Measurements from ENCODE around the gene PPP2R2C.

Gene PPP2R2C

GRCh38 chr4:6377626-6378492, 94.6 kb downstream of the PPP2R2C start:
- no peak for DNase-seq

GRCh38 chr4:6375620-6376295, 96.7 kb downstream of the PPP2R2C start:
- no peak for DNase-seq

GRCh38 chr4:6374575-6374974, 97.8 kb downstream of the PPP2R2C start:
- DNase-seq, result no peak

GRCh38 chr4:6373541-6374410, 98.6 kb downstream of the PPP2R2C start:
- DNase-seq, result no peak

- DNase-seq, result peak; percentile 7 to 47
These were observed 99.5 kb downstream of the PPP2R2C start for GRCh38 chr4:6372649-6373525.

- no peak for DNase-seq
These were observed 100.6 kb downstream of the PPP2R2C start for GRCh38 chr4:6371812-6372211.

DNA sequence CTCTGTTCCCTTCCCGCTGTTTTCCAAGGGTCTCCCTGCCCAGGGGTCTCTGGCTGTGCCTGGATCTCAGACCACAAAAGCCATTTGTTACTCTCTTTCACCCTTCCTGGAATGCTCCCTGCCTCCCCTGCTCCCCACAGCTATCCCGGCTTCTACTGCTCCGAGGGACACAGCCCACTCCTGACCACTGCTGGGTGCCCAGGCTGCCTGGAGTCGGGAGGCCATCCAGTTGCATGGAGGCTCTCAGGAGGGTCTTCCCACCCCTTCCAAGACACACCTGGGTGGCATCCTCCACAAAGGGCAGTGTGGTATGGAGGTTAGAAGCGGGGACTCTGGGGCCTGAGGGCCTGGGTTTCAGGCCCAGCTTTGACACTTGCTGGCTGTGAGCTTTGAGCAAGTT, 101.1 kb downstream of the PPP2R2C start:
- no peak for DNase-seq

- no peak for DNase-seq
These were observed 102.3 kb downstream of the PPP2R2C start for GRCh38 chr4:6369924-6370645.

DNA sequence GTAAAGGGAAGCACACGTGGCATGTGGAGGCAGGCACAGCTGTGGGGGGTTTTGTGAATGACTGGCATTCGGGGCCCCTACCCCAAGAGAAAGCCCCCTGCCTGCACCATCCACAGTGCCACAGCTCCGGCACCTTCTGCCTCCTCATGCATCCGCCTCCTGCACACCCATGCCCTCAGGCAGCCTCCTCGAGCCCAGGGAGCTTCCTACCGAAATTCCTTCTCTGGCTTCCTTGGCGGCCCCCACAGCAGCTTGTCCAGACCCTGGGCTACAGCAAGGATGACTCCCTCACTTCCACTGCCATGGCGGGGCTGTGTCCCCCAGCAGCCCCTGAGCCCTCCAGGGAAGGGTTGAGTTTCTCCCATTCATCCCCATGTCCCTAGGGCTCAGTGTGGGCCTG, 102.9 kb downstream of the PPP2R2C start:
- no peak for DNase-seq

DNA sequence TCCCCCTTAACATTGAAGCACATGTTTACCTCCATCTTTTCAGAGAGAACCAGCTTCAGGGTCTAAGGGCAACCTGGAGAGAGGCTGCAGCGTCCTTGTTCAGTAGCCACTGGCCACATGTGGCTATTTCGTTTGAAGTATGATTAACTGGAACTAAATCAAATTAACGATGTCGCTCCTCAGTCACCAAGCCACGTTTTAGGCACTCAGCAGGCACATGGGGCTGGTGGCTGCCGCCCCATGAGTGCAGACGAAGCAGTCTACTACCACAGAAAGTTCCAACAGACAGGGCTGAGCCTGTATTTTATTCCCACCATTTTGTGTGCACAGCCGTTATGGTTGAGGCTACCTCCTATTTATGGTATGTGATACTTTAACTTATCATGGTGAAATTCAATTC, 103.4 kb downstream of the PPP2R2C start:
- no peak for DNase-seq

DNA sequence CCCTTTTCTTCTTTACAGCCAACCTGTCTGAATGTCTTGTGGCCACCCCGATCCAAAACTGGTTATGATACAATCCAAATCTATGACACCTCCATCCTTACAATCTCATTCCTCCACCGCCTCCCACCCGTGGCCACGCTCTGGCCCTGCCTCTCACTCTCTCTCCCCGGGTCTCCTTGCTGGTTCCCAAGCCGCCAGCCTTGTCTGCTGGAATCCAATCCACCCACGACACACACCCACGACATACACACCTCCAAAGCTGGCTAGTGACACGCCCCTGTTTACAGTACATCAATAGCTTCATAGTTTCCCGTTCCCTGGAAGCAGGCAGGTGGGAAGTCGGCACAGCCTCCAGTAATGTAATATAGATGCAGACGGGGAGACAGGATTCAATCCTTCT, 103.8 kb downstream of the PPP2R2C start:
- no peak for DNase-seq

DNA sequence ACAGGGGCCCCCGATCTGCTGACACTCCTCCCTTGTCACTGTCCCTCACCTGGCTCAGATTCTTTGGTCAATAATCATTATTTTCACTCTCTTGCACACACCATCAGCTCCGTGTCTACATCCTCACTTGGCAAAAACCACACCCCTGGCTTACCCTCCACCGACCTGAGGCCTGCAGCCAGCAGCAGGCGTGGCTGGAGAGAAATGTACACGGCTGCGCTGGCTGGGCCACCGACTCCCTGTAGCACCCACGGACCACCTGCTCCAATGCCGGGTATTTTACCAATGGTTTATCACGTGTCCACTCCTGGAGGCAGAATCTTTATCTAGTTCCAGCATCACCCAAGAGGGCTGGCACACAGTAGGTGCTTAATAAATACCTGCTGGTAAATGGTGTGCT, 104.3 kb downstream of the PPP2R2C start:
- DNase-seq, result no peak

DNA sequence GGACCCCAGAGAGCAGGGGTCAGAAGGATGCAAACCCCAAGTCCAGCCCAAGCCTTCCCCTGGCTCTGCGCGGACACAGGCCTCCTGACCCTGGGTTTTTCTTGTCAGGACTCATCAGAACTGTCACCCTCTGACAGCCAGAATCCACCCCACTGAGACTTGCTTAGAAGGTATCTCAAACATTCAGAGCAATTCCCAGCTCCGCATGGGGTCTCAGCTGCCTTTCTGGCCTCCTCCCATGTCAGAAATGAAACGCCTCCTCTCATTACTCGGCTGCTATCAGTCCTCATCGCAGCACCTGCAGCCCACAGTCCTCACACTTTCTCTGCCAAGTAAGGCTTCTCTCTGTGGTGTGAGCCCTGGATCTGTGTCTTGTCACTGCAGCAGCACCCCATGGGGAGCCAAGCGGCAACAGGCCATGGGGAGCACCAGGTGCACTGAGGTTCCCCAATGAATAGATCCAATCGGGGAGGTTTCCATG, 105.0 kb downstream of the PPP2R2C start:
- DNase-seq, result no peak

DNA sequence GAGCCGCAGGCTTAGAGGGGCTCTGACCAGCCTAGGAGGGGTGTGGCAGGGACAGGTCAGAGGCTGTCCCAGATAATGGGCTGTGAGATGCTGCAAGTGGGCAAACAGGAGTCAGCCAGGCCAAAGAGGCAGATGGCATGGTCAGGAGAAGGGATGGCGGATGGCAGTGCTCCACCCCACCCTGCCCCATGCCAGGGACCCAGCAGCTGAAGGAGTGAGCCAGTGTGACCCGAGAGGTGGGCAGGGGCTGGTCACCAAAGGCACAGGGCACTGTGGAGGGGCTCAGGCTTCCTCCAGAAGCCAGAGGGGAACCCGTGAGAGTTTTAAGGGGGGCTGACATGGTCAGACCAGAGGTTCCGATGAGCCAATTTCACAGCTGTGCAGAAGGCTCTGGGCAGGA, 105.8 kb downstream of the PPP2R2C start:
- no peak for DNase-seq

GRCh38 chr4:6365545-6366086, 106.8 kb downstream of the PPP2R2C start:
- no peak for DNase-seq

GRCh38 chr4:6364581-6364980, 107.8 kb downstream of the PPP2R2C start:
- DNase-seq, result no peak

DNA sequence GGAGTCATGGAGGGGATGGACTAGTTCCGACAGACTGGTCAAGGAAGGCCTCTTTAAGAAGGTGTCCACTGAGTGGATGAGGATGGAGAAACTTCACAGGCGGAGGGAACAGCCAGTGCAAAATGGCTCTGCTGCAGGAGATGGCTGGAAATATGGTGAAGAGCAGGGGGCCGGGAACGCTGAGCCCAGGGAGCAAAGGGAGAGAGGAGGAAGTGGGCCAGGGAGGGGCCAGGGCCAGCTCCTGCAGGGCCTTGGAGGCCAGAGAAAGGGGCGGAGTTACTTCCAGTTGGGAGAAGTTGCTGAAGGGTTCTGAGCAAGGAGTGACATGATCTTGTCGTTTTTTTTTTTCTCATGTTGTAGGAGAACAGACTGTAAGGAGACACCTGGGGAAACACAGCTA, 108.3 kb downstream of the PPP2R2C start:
- DNase-seq, result no peak

- no peak for DNase-seq
These were observed 109.5 kb downstream of the PPP2R2C start for GRCh38 chr4:6362896-6363295.

DNA sequence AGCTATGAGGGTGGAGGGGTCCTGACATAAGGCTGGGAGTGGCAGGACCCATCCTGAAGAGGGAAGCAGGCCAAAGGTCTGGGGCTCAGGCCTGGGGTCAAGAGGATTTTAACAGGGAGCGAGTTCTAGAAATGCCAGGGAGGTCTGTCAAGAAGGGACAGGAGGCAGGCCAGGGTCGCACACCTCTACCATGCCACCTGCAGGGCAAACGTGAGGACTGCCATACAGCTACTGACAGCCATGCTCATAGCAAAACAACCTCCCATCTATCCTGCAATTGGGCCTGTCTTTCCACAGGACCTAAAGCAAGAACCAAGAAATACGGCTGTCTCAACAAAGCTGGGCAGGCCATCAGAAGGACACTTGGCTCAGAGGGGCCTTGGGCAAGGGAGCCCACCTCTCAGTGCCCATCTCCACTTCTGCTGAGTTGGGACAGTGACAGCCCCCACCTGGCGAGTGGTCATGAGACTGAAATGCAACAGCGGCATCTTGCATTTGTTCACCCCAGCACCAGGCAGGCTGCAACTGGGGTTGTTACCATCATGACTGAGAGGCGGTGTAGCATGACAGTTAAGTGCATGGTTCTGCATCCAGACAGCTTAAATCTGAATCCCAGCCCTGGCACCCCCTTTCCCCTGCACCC, 110.0 kb downstream of the PPP2R2C start:
- DNase-seq, result no peak

- no peak for DNase-seq
These were observed 111.2 kb downstream of the PPP2R2C start for GRCh38 chr4:6361076-6361784.

Measured in CD4-positive, alpha-beta T cell treated with Interferon alpha-2 for 1 hour (primary cell).